H1 (cell line): ENCODE measurements around the gene LZTFL1. TPM values are rescaled to one million over a fixed set of nuclear protein-coding genes. Genes with fewer than 3 reads are reported as not detected.

Experiments used
- CTCF ChIA-PET: fragments of 300-600 bp; sonication (Branson Sonifier 250); formaldehyde crosslinking; loops from one replicate; lab custom pipeline; 2021; ENCODE audit not compliant: partially characterized antibody; lab: Charles Lee
- POLR2A ChIA-PET: fragments of 300-600 bp; sonication (Branson Sonifier 250); formaldehyde crosslinking; loops from one replicate; lab custom pipeline; 2021; ENCODE audit warnings: inconsistent platforms; ENCODE audit not compliant: partially characterized antibody; lab: Charles Lee
- DNase-seq, 2 experiments: peaks; one replicate each; pipeline versions ENCODE4 v3.0.0 to v3.0.0-alpha.2; 2010 to 2022; ENCODE audit warnings: low spot score in 2 of 2, low read depth in 1 of 2, mixed read lengths in 1 of 2
- FAIRE-seq: peaks from 2 replicates; lab custom pipeline; 2011; peaks lifted over from hg19 to GRCh38; lab: Jason Lieb, UNC
- H2AFZ ChIP-seq: 2 replicates; pipeline ENCODE4 v1.8.1; 2012; ENCODE audit warnings: low read length, inconsistent platforms
- H2AK5ac ChIP-seq: 2 replicates; pipeline ENCODE4 v1.6.1; 2013; ENCODE audit warnings: low read depth, low read length
- H2BK120ac ChIP-seq: replicated peaks from 2 replicates; pipeline ENCODE3; 2013; ENCODE audit warnings: low read depth, low read length, inconsistent platforms
- H2BK12ac ChIP-seq: 2 replicates; pipeline ENCODE4 v1.6.1; 2013; ENCODE audit warnings: low read depth, low read length
- H2BK15ac ChIP-seq: 2 replicates; pipeline ENCODE4 v1.6.1; 2013; ENCODE audit warnings: low read length
- H2BK20ac ChIP-seq: 2 replicates; pipeline ENCODE4 v1.6.1; 2013; ENCODE audit warnings: low read length
- H2BK5ac ChIP-seq: 2 replicates; pipeline ENCODE4 v1.6.1; 2013; ENCODE audit warnings: low read depth, low read length
- H3K14ac ChIP-seq: 2 replicates; pipeline ENCODE4 v1.6.1; 2013; ENCODE audit warnings: inconsistent platforms; ENCODE audit not compliant: insufficient read length
- H3K18ac ChIP-seq: 2 replicates; pipeline ENCODE4 v1.6.1; 2013; ENCODE audit warnings: low read length; ENCODE audit errors: extremely low read depth
- H3K23ac ChIP-seq: 2 replicates; pipeline ENCODE4 v1.6.1; 2013; ENCODE audit warnings: inconsistent platforms; ENCODE audit not compliant: insufficient read length
- H3K23me2 ChIP-seq: 2 replicates; pipeline ENCODE4 v1.6.1; 2013; ENCODE audit warnings: low read depth, low read length
- H3K27ac ChIP-seq: 2 replicates; pipeline ENCODE4 v1.6.1; 2011; ENCODE audit warnings: low read depth, low read length, inconsistent platforms
- H3K27me3 ChIP-seq, 4 experiments: replicated peaks in 1 of 4; 1 replicate in 1 of 4; 2 replicates in 3 of 4; pipeline versions ENCODE4 v1.6.1 to v1.8.1; 2011 to 2013; ENCODE audit warnings: low read length in 3 of 4, mild to moderate bottlenecking in 3 of 4, inconsistent platforms in 2 of 4, mixed read lengths in 2 of 4, moderate library complexity in 1 of 4; ENCODE audit not compliant: control insufficient read depth in 3 of 4, insufficient read depth in 3 of 4; ENCODE audit errors: extremely low read depth in 1 of 4
- H3K36me3 ChIP-seq, 4 experiments: 2 replicates each; pipeline versions ENCODE4 v1.6.1 to v1.8.1; 2011 to 2013; ENCODE audit warnings: mild to moderate bottlenecking in 4 of 4, low read length in 3 of 4, moderate library complexity in 2 of 4, control low read depth in 1 of 4, inconsistent platforms in 1 of 4; ENCODE audit not compliant: insufficient read depth in 4 of 4, control insufficient read depth in 2 of 4
- H3K4ac ChIP-seq: replicated peaks from 2 replicates; pipeline ENCODE3; 2013; ENCODE audit warnings: low read length, low read depth, mixed read lengths, inconsistent platforms; ENCODE audit not compliant: insufficient read length
- H3K4me1 ChIP-seq, 4 experiments: replicated peaks in 1 of 4; 1 replicate in 1 of 4; 2 replicates in 3 of 4; pipeline versions ENCODE4 v1.6.1 to v1.8.1; 2011 to 2013; ENCODE audit warnings: low read length in 3 of 4, inconsistent platforms in 2 of 4, mixed read lengths in 1 of 4; ENCODE audit not compliant: insufficient read depth in 4 of 4, control insufficient read depth in 3 of 4
- H3K4me2 ChIP-seq, 2 experiments: 2 replicates each; pipeline versions ENCODE4 v1.6.1 to v1.8.1; 2011 to 2013; ENCODE audit warnings: low read depth in 2 of 2, low read length in 2 of 2, control low read depth in 1 of 2, inconsistent platforms in 1 of 2, mild to moderate bottlenecking in 1 of 2; ENCODE audit not compliant: insufficient read depth in 1 of 2
- H3K4me3 ChIP-seq, 4 experiments: fragments of 200-600, 300-600 bp in 1 of 4; sonication (generic), shearing (Covaris generic), sonication (Bioruptor Twin) in 1 of 4; 2 replicates each; pipeline versions ENCODE4 v1.5.1 to v1.8.1; 2011 to 2016; ENCODE audit warnings: low read length in 4 of 4, low read depth in 3 of 4, control low read depth in 2 of 4, inconsistent platforms in 2 of 4, mild to moderate bottlenecking in 2 of 4, mixed read lengths in 1 of 4, moderate library complexity in 1 of 4; ENCODE audit not compliant: insufficient read depth in 2 of 4; ENCODE audit errors: extremely low read depth in 1 of 4
- H3K56ac ChIP-seq: replicated peaks from 2 replicates; pipeline ENCODE3; 2013; ENCODE audit warnings: low read depth, mild to moderate bottlenecking, mixed read lengths, low read length, inconsistent platforms; ENCODE audit not compliant: insufficient read length
- H3K79me1 ChIP-seq: 2 replicates; pipeline ENCODE4 v1.6.1; 2013; ENCODE audit warnings: low read depth, low read length, control low read depth
- H3K79me2 ChIP-seq, 2 experiments: 2 replicates each; pipeline versions ENCODE4 v1.6.1 to v1.8.1; 2012 to 2013; ENCODE audit warnings: low read length in 2 of 2, mild to moderate bottlenecking in 2 of 2, inconsistent platforms in 1 of 2; ENCODE audit not compliant: insufficient read depth in 2 of 2, control insufficient read depth in 1 of 2
- H3K9ac ChIP-seq, 4 experiments: replicated peaks in 1 of 4; 1 replicate in 1 of 4; 2 replicates in 3 of 4; pipeline versions ENCODE4 v1.6.1 to v1.8.1; 2011 to 2013; ENCODE audit warnings: low read depth in 3 of 4, low read length in 3 of 4, control low read depth in 2 of 4, mild to moderate bottlenecking in 2 of 4, moderate library complexity in 2 of 4, inconsistent platforms in 1 of 4; ENCODE audit errors: extremely low read depth in 1 of 4
- H3K9me3 ChIP-seq, 2 experiments: 2 replicates each; pipeline versions ENCODE4 v1.6.1 to v1.8.1; 2012 to 2013; ENCODE audit warnings: mild to moderate bottlenecking in 2 of 2, moderate library complexity in 2 of 2, control low read depth in 1 of 2, inconsistent platforms in 1 of 2, low read depth in 1 of 2, low read length in 1 of 2, mixed read lengths in 1 of 2; ENCODE audit not compliant: insufficient read depth in 2 of 2
- H4K20me1 ChIP-seq, 2 experiments: replicated peaks in 1 of 2; 2 replicates each; pipeline versions ENCODE3 to v1.8.1; 2011 to 2013; ENCODE audit warnings: inconsistent platforms in 2 of 2, low read length in 2 of 2, mild to moderate bottlenecking in 1 of 2; ENCODE audit not compliant: insufficient read depth in 2 of 2, control insufficient read depth in 1 of 2
- H4K5ac ChIP-seq: 2 replicates; pipeline ENCODE4 v1.6.1; 2013; ENCODE audit warnings: low read length, low read depth, mixed read lengths, inconsistent platforms; ENCODE audit not compliant: insufficient read length
- H4K8ac ChIP-seq: 2 replicates; pipeline ENCODE4 v1.8.0; 2013; ENCODE audit warnings: mild to moderate bottlenecking, moderate library complexity, low read length, inconsistent platforms; ENCODE audit not compliant: insufficient read depth; ENCODE audit errors: extremely low read depth
- H4K91ac ChIP-seq: replicated peaks from 2 replicates; pipeline ENCODE3; 2013; ENCODE audit warnings: low read length, mixed read lengths, inconsistent platforms; ENCODE audit not compliant: insufficient read length
- BRCA1 ChIP-seq: IDR thresholded peaks from 2 replicates; pipeline ENCODE4 v1.6.1; 2012; ENCODE audit warnings: low read depth, low read length, improper control_type of control experiment
- EGR1 ChIP-seq: IDR thresholded peaks from 2 replicates; pipeline ENCODE4 v1.6.1; 2011; ENCODE audit warnings: low read depth, low read length, borderline replicate concordance
- FOSL1 ChIP-seq: IDR thresholded peaks from 2 replicates; pipeline ENCODE4 v1.6.1; 2011; ENCODE audit warnings: mild to moderate bottlenecking, low read depth, low read length, moderate library complexity; ENCODE audit not compliant: insufficient read depth
- JUND ChIP-seq: IDR thresholded peaks from 2 replicates; pipeline ENCODE4 v1.6.1; 2011; ENCODE audit warnings: mild to moderate bottlenecking, improper control_type of control experiment, low read length
- KDM5A ChIP-seq: fragments of 200-600 bp; IDR thresholded peaks from 2 replicates; pipeline ENCODE4 v1.7.1; 2012; ENCODE audit warnings: mild to moderate bottlenecking, low read length, inconsistent platforms, mixed read lengths
- MAFK ChIP-seq: IDR thresholded peaks from 2 replicates; pipeline ENCODE4 v1.6.1; 2012; ENCODE audit warnings: low read depth, mild to moderate bottlenecking, improper control_type of control experiment, low read length
- NANOG ChIP-seq: IDR thresholded peaks from 2 replicates; pipeline ENCODE4 v1.6.1; 2011; ENCODE audit warnings: low read length, low read depth, mild to moderate bottlenecking, inconsistent platforms; ENCODE audit not compliant: insufficient read depth, poor library complexity, severe bottlenecking
- POLR2A ChIP-seq, 2 experiments: IDR thresholded peaks; 1 replicate in 1 of 2; 2 replicates in 1 of 2; pipeline ENCODE4 v1.6.1; 2011; ENCODE audit warnings: low read depth in 2 of 2, low read length in 2 of 2, mild to moderate bottlenecking in 2 of 2; ENCODE audit errors: control extremely low read depth in 1 of 2
- SIX5 ChIP-seq: IDR thresholded peaks from 2 replicates; pipeline ENCODE4 v1.6.1; 2011; ENCODE audit warnings: mild to moderate bottlenecking, low read depth, low read length
- SRF ChIP-seq: IDR thresholded peaks from 2 replicates; pipeline ENCODE4 v1.6.1; 2011; ENCODE audit warnings: mild to moderate bottlenecking, low read depth, low read length, moderate library complexity
- TAF7 ChIP-seq: optimal IDR thresholded peaks from 2 replicates; pipeline ENCODE3; 2011; ENCODE audit warnings: low read depth, mild to moderate bottlenecking, inconsistent platforms, low read length, moderate library complexity, borderline replicate concordance
- WGBS, 2 experiments: shearing (Covaris generic) in 1 of 2; methylation state at CpG; one replicate each; pipeline versions ENCODE4 v1.1.6 to v1.1.7; 2013 to 2015; ENCODE audit warnings: low lambda C conversion rate in 2 of 2, mixed read lengths in 2 of 2, inconsistent platforms in 1 of 2, low coverage in 1 of 2, missing lambda C conversion rate in 1 of 2; ENCODE audit not compliant: insufficient replicate concordance in 2 of 2, insufficient coverage in 1 of 2, insufficient read length in 1 of 2; ENCODE audit errors: extremely low coverage in 1 of 2, missing lambda C conversion rate in 1 of 2; 5-methylcytosine and 5-hydroxymethylcytosine counted together
- polyA plus RNA-seq, 7 experiments: library from polyadenylated mRNA; depleted of rRNA in 3 of 7; stranded (reverse) in 5 of 7; unstranded in 2 of 7; fragments of >200 nt in 5 of 7; fragments of 200-250 nt in 2 of 7; gene quantifications; 1 replicate in 5 of 7; 2 replicates in 1 of 7; 4 replicates in 1 of 7; pipeline versions ENCODE4 v1.2.1 to v1.2.3, GENCODE V29; 2011 to 2013; ENCODE audit warnings: missing spikeins in 2 of 7, mixed read lengths in 2 of 7
- total RNA-seq: library from RNA; stranded (reverse); fragmentation: NEBNext Ultra II Directional; extraction: Animal tissue kit (Norgen Biotek cat#: 25700); gene quantifications from 2 replicates; pipeline ENCODE4 v1.2.1, GENCODE V29; 2021
- TF ChIP-seq, protein P1 (sequence below): IDR thresholded peaks from 2 replicates; pipeline ENCODE4 v1.6.1; 2012; ENCODE audit warnings: low read length, inconsistent platforms

Gene LZTFL1
- total and polyA plus RNA-seq, 2 of the 8 experiments (the other 6 are each of a cell fraction or from before 2014, with no cell fraction given): 8.7 to 11.5 TPM

GRCh38 chr3:45873638-45874037 lies 31.7 kb upstream of the LZTFL1 start:
- Histone ChIP-seq H4K5ac (no peak overlapping the region), H3K9me3 (no peaks in the 10 kb centered on the region), H3K14ac (no peak overlapping the region), H4K20me1 (no peaks in the 10 kb centered on the region), H2BK12ac (no peak overlapping the region), H4K8ac (no peak overlapping the region), H2BK15ac (no peak overlapping the region), H3K79me2 (no peaks in the 10 kb centered on the region), H3K4me3 (no peak overlapping the region), H3K4me2 (no peak overlapping the region), H3K4ac (no peak overlapping the region), H4K91ac (no peak overlapping the region), H3K27me3 (0 out of 7 replicates have a peak, but pooled peaks cover 0 to 3% (median 0%) of the 10 kb centered on the region in 4 experiments), H3K56ac (no peak overlapping the region), H2BK20ac (no peak overlapping the region), H2AFZ (no peak overlapping the region), H2BK120ac (no peak overlapping the region), H3K9ac (no peak overlapping the region), H3K36me3 (no peaks in the 10 kb centered on the region), H3K23ac (no peak overlapping the region), H3K4me1 (peaks cover 0 to 4% (median 2%) of the 10 kb centered on the region in 4 experiments; a peak in 2 of 7 replicates), H3K27ac (no peak overlapping the region), H3K79me1 (no peaks in the 10 kb centered on the region; the same call in 1 of the 2 replicates), H3K23me2 (no peaks in the 10 kb centered on the region), H2AK5ac (no peak overlapping the region), H2BK5ac (no peak overlapping the region), H3K18ac (no peak overlapping the region)
- 91% methylated on average over 4 of the region's 4 CpGs; no CpG with 5 or more reads in 1 of the 2 experiments for WGBS, 2 experiments
- FAIRE-seq (no peak), DNase-seq (no peak)
- TF ChIP-seq NANOG (no peak), POLR2A (IDR thresholded peaks at IDR 0.05; ENCODE audit: control extremely low read depth in 1 of 2, low read depth in 2 of 2, low read length in 2 of 2) (no peak), TAF7 (no peak), SIX5 (no peak), KDM5A (no peak), EGR1 (no peak), JUND (no peak), SRF (no peak), BRCA1 (no peak), FOSL1 (no peak), MAFK (no peak)
- TF ChIP-seq, protein P1, sequence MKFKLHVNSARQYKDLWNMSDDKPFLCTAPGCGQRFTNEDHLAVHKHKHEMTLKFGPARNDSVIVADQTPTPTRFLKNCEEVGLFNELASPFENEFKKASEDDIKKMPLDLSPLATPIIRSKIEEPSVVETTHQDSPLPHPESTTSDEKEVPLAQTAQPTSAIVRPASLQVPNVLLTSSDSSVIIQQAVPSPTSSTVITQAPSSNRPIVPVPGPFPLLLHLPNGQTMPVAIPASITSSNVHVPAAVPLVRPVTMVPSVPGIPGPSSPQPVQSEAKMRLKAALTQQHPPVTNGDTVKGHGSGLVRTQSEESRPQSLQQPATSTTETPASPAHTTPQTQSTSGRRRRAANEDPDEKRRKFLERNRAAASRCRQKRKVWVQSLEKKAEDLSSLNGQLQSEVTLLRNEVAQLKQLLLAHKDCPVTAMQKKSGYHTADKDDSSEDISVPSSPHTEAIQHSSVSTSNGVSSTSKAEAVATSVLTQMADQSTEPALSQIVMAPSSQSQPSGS: no peak
- CTCF ChIA-PET: interaction anchor here (1.0 to 2.1 kb wide), 2 partner anchors 9 to 29 kb away, joined by 3 to 6 read pairs; no protein-coding TSS in a partner anchor
- POLR2A ChIA-PET: no interaction called here
